ENCODE results near the gene ATP8A1. TPM values are rescaled to one million over a fixed set of nuclear protein-coding genes. Genes with fewer than 3 reads are reported as not detected.
"Not testable (repeated sequence)": the region's sequence is repeated elsewhere in the genome, so short reads cannot be mapped to it uniquely, and the experiment has no call there.

ATP8A1 gene
- total RNA-seq, 4 donors from 2014 or later = 5.9 to 16.5 (median 7.3) TPM

GRCh38 chr4:42464550-42465094 lies 192.3 kb downstream of the ATP8A1 start:
- 77% methylated on average over 8 of the region's 8 CpGs for WGBS
- no peaks in the 10 kb centered on the region for H3K27me3 ChIP-seq
- H3K4me1 ChIP-seq = no peaks in the 10 kb centered on the region
- no peak overlapping the region for H3K27ac ChIP-seq
- H3K4me3 ChIP-seq = no peak overlapping the region
- TF ChIP-seq POLR2A (IDR thresholded peaks at IDR 0.05) (no peak), POLR2AphosphoS5 (IDR thresholded peaks at IDR 0.05) (no peak), EP300 (IDR thresholded peaks at IDR 0.05) (no peak), CTCF (IDR thresholded peaks at IDR 0.05) (no peak)
- no peaks in the 10 kb centered on the region for H3K9me3 ChIP-seq
- DNase-seq (ENCODE audit: low spot score in 2 of 2) = no peak
- no peaks in the 10 kb centered on the region for H3K36me3 ChIP-seq

- not testable (repeated sequence) for H3K36me3 ChIP-seq; H3K9me3 ChIP-seq; H3K27me3 ChIP-seq; H3K4me3 ChIP-seq; DNase-seq (ENCODE audit: low spot score in 2 of 2); H3K27ac ChIP-seq; H3K4me1 ChIP-seq
- 60% methylated on average over 1 of the region's 1 CpG for WGBS
Observed at GRCh38 chr4:42461216-42461615, 195.7 kb downstream of the ATP8A1 start.

GRCh38 chr4:42460043-42460442 lies 196.9 kb downstream of the ATP8A1 start:
- H3K4me1 ChIP-seq = peaks cover 6% of the 10 kb centered on the region
- no peaks in the 10 kb centered on the region for H3K27me3 ChIP-seq
- H3K4me3 ChIP-seq = no peak overlapping the region
- DNase-seq (ENCODE audit: low spot score in 2 of 2) = no peak
- no peaks in the 10 kb centered on the region for H3K9me3 ChIP-seq
- WGBS = 77% methylated on average over 4 of the region's 4 CpGs
- no peak overlapping the region for H3K27ac ChIP-seq
- no peaks in the 10 kb centered on the region for H3K36me3 ChIP-seq
- TF ChIP-seq POLR2AphosphoS5 (IDR thresholded peaks at IDR 0.05) = no peak
- no peak for TF ChIP-seq CTCF (IDR thresholded peaks at IDR 0.05)
- no peak for TF ChIP-seq EP300 (IDR thresholded peaks at IDR 0.05)
- no peak for TF ChIP-seq POLR2A (IDR thresholded peaks at IDR 0.05)

GRCh38 chr4:42458657-42459056 lies 198.2 kb downstream of the ATP8A1 start:
- DNase-seq (ENCODE audit: low spot score in 2 of 2) = no peak
- no peak overlapping the region for H3K27ac ChIP-seq
- TF ChIP-seq EP300 (IDR thresholded peaks at IDR 0.05) = no peak
- no peak for TF ChIP-seq CTCF (IDR thresholded peaks at IDR 0.05)
- TF ChIP-seq POLR2A (IDR thresholded peaks at IDR 0.05) = no peak
- no peak for TF ChIP-seq POLR2AphosphoS5 (IDR thresholded peaks at IDR 0.05)
- no peaks in the 10 kb centered on the region for H3K36me3 ChIP-seq
- peaks cover 6% of the 10 kb centered on the region for H3K4me1 ChIP-seq
- H3K27me3 ChIP-seq = no peaks in the 10 kb centered on the region
- H3K9me3 ChIP-seq = no peaks in the 10 kb centered on the region
- 32% methylated on average over 3 of the region's 3 CpGs for WGBS
- H3K4me3 ChIP-seq = no peak overlapping the region

- no peaks in the 10 kb centered on the region for H3K27me3 ChIP-seq
- TF ChIP-seq POLR2AphosphoS5 (IDR thresholded peaks at IDR 0.05) (no peak), CTCF (IDR thresholded peaks at IDR 0.05) (no peak), EP300 (IDR thresholded peaks at IDR 0.05) (no peak), POLR2A (IDR thresholded peaks at IDR 0.05) (no peak)
- H3K4me1 ChIP-seq = peaks cover 6% of the 10 kb centered on the region
- no peak for DNase-seq (ENCODE audit: low spot score in 2 of 2)
- H3K9me3 ChIP-seq = no peaks in the 10 kb centered on the region
- H3K27ac ChIP-seq = no peak overlapping the region
- 82% methylated on average over 2 of the region's 2 CpGs for WGBS
- no peaks in the 10 kb centered on the region for H3K36me3 ChIP-seq
- H3K4me3 ChIP-seq = no peak overlapping the region
Observed at GRCh38 chr4:42454755-42455420, 202.0 kb downstream of the ATP8A1 start.
